ENCODE data around the gene OR1I1.

- TF ChIP-seq CTCF (IDR thresholded peaks at IDR 0.05), result no peak
- TF ChIP-seq POLR2AphosphoS5 (IDR thresholded peaks at IDR 0.05), result no peak
- no peak for TF ChIP-seq EP300 (IDR thresholded peaks at IDR 0.05)
- no peak for TF ChIP-seq POLR2A (IDR thresholded peaks at IDR 0.05)
These were observed 5.2 kb downstream of the OR1I1 start for GRCh38 chr19:15087182-15087581.

Measured in stomach (tissue), 4 donors.